HCT116 (cell line): ENCODE results near the gene PTCH2. TPM values are rescaled to one million over a fixed set of nuclear protein-coding genes. Genes with fewer than 3 reads are reported as not detected.

Source experiments
- ATAC-seq: fragments of 200-7000 bp; cut with Tn5 transposase; 2 replicates; pipeline ENCODE4 v1.9.1; 2020; ENCODE audit warnings: mild to moderate bottlenecking, moderate library complexity
- BruUV-seq: library from RNA; stranded (reverse); fragments of 400-500 nt; replicated peaks from 2 replicates; lab custom pipeline; 2021; lab: Mats Ljungman, UMichigan
- CTCF ChIA-PET: fragments of 300-600 bp; sonication (Branson Sonifier 250); formaldehyde crosslinking; loops from one replicate; lab custom pipeline; 2021; ENCODE audit warnings: antibody characterized with exemption; lab: Charles Lee
- POLR2A ChIA-PET: fragments of 300-600, 350-600 bp; sonication (Branson Sonifier 250); formaldehyde crosslinking; loops from one replicate; lab custom pipeline; 2021; ENCODE audit warnings: antibody characterized with exemption; lab: Charles Lee
- RAD21 ChIA-PET, 2 experiments: fragments of 300-600 bp; sonication (Branson Sonifier 250); formaldehyde crosslinking; loops; one replicate each; lab custom pipeline; 2023; ENCODE audit warnings: low total read pairs in 2 of 2; ENCODE audit not compliant: uncharacterized antibody in 2 of 2, unreplicated experiment in 2 of 2, low non-redundant PET in 1 of 2; lab: Charles Lee
- DNase-seq: peaks from one replicate; pipeline ENCODE4 v3.0.0-alpha.2; 2010; ENCODE audit warnings: low read depth, low spot score
- H2AFZ ChIP-seq: fragments of 200-600 bp; shearing (Covaris generic), sonication (generic); 2 replicates; pipeline ENCODE4 v1.6.1; 2017; ENCODE audit warnings: low read depth, mixed run types, mixed read lengths, antibody characterized with exemption, low read length; ENCODE audit not compliant: poor library complexity, severe bottlenecking
- H3K27ac ChIP-seq: 2 replicates; pipeline ENCODE4 v1.5.1; 2012; ENCODE audit warnings: low read depth, low read length
- H3K27me3 ChIP-seq: fragments of 200-600 bp; sonication (generic); 2 replicates; pipeline ENCODE4 v1.6.1; 2016; ENCODE audit warnings: mixed run types, low read length, mixed read lengths; ENCODE audit not compliant: insufficient read depth
- H3K36me3 ChIP-seq, 2 experiments: fragments of 200-500 bp in 1 of 2; fragments of 200-600 bp in 1 of 2; sonication (Bioruptor generic) in 1 of 2; sonication (generic) in 1 of 2; 2 replicates each; pipeline versions ENCODE4 v1.5.1 to v1.6.1; 2014 to 2016; ENCODE audit warnings: low read length in 2 of 2, inconsistent platforms in 1 of 2, mixed read lengths in 1 of 2, mixed run types in 1 of 2; ENCODE audit not compliant: insufficient read depth in 2 of 2, control insufficient read depth in 1 of 2
- H3K4me1 ChIP-seq, 2 experiments: fragments of 200-600 bp in 1 of 2; sonication (generic) in 1 of 2; 2 replicates each; pipeline versions ENCODE4 v1.5.1 to v1.6.1; 2012 to 2017; ENCODE audit warnings: low read length in 2 of 2, inconsistent platforms in 1 of 2, mild to moderate bottlenecking in 1 of 2, mixed read lengths in 1 of 2, mixed run types in 1 of 2, moderate library complexity in 1 of 2; ENCODE audit not compliant: insufficient read depth in 2 of 2, control insufficient read depth in 1 of 2
- H3K4me2 ChIP-seq: fragments of 200-600 bp; sonication (generic); 2 replicates; pipeline ENCODE4 v1.6.1; 2017; ENCODE audit warnings: mixed run types, low read length, mixed read lengths
- H3K4me3 ChIP-seq, 2 experiments: fragments of 200-600 bp in 1 of 2; sonication (generic) in 1 of 2; replicated peaks in 1 of 2; 2 replicates each; pipeline ENCODE4 v1.5.1; 2011 to 2016; ENCODE audit warnings: low read length in 2 of 2, control low read depth in 1 of 2, low read depth in 1 of 2, mild to moderate bottlenecking in 1 of 2, mixed read lengths in 1 of 2, mixed run types in 1 of 2
- H3K79me2 ChIP-seq: fragments of 200-600 bp; sonication (generic); 2 replicates; pipeline ENCODE4 v1.6.1; 2017; ENCODE audit warnings: mild to moderate bottlenecking, mixed run types, low read length, moderate library complexity, mixed read lengths; ENCODE audit not compliant: insufficient read depth
- H3K9ac ChIP-seq: fragments of 200-600 bp; sonication (generic); 2 replicates; pipeline ENCODE4 v1.6.1; 2016; ENCODE audit warnings: low read length, mixed read lengths
- H3K9me2 ChIP-seq: fragments of 200-600 bp; sonication (generic), shearing (Covaris generic); 2 replicates; pipeline ENCODE4 v1.6.1; 2017; ENCODE audit warnings: mixed run types, mild to moderate bottlenecking, moderate library complexity; ENCODE audit not compliant: insufficient read depth
- H3K9me3 ChIP-seq, 2 experiments: fragments of 200-500 bp in 1 of 2; fragments of 200-600 bp in 1 of 2; sonication (Bioruptor generic) in 1 of 2; sonication (generic) in 1 of 2; 2 replicates each; pipeline ENCODE4 v1.6.1; 2014 to 2017; ENCODE audit warnings: low read length in 2 of 2, mixed read lengths in 2 of 2, inconsistent platforms in 1 of 2, low read depth in 1 of 2, mild to moderate bottlenecking in 1 of 2, mixed run types in 1 of 2, moderate library complexity in 1 of 2; ENCODE audit not compliant: control insufficient read depth in 1 of 2, insufficient read depth in 1 of 2
- H4K20me1 ChIP-seq: fragments of 200-600 bp; sonication (generic), shearing (Covaris generic); 2 replicates; pipeline ENCODE4 v1.6.1; 2017; ENCODE audit warnings: mixed run types, mild to moderate bottlenecking, moderate library complexity; ENCODE audit not compliant: insufficient read depth
- CBX3 ChIP-seq: IDR thresholded peaks from 2 replicates; pipeline ENCODE4 v1.6.1; 2012; ENCODE audit warnings: low read depth
- EGR1 ChIP-seq: IDR thresholded peaks from 2 replicates; pipeline ENCODE4 v1.6.1; 2012; ENCODE audit warnings: low read depth
- ELF1 ChIP-seq: IDR thresholded peaks from 2 replicates; pipeline ENCODE4 v1.6.1; 2012; ENCODE audit warnings: low read depth, borderline replicate concordance
- EZH2 ChIP-seq: fragments of 200-600 bp; sonication (generic); IDR thresholded peaks from 2 replicates; pipeline ENCODE4 v1.6.1; 2017; ENCODE audit warnings: antibody characterized with exemption, mixed run types
- EZH2phosphoT487 ChIP-seq: fragments of 200-600 bp; IDR thresholded peaks from 2 replicates; pipeline ENCODE4 v1.6.1; 2018; ENCODE audit warnings: antibody characterized with exemption, borderline replicate concordance
- JUND ChIP-seq: IDR thresholded peaks from 2 replicates; pipeline ENCODE4 v1.6.1; 2012
- POLR2A ChIP-seq: IDR thresholded peaks from 2 replicates; pipeline ENCODE4 v1.7.0; 2011; ENCODE audit warnings: borderline replicate concordance; ENCODE audit not compliant: insufficient read depth, insufficient read length; ENCODE audit errors: extremely low read depth
- RAD21 ChIP-seq: IDR thresholded peaks from 2 replicates; pipeline ENCODE4 v1.6.1; 2012; ENCODE audit warnings: low read depth, mild to moderate bottlenecking
- SIN3A ChIP-seq: IDR thresholded peaks from 2 replicates; pipeline ENCODE4 v1.6.1; 2012; ENCODE audit warnings: low read depth
- SP1 ChIP-seq: IDR thresholded peaks from 2 replicates; pipeline ENCODE4 v1.6.1; 2012; ENCODE audit warnings: low read depth
- SRF ChIP-seq: IDR thresholded peaks from 2 replicates; pipeline ENCODE4 v1.6.1; 2012; ENCODE audit warnings: low read depth
- TCF7L2 ChIP-seq: IDR thresholded peaks from 2 replicates; pipeline ENCODE4 v1.7.0; 2011; ENCODE audit warnings: borderline replicate concordance, inconsistent platforms; ENCODE audit not compliant: insufficient read depth, insufficient read length; ENCODE audit errors: extremely low read depth
- YY1 ChIP-seq: IDR thresholded peaks from 2 replicates; pipeline ENCODE4 v1.6.1; 2011; ENCODE audit warnings: low read length, low read depth, moderate library complexity, mild to moderate bottlenecking; ENCODE audit not compliant: insufficient replicate concordance; ENCODE audit errors: extremely low read depth
- ZNF274 ChIP-seq: fragments of 200-500 bp; sonication (Bioruptor generic); IDR thresholded peaks from 2 replicates; pipeline ENCODE4 v1.6.1; 2014; ENCODE audit warnings: mild to moderate bottlenecking, low read depth, low read length, inconsistent platforms
- intact Hi-C: fragments of 100-400 bp; cut with micrococcal nuclease; formaldehyde crosslinking; loops from 2 replicates; pipeline ENCODE4 v1.10.0; 2022
- total RNA-seq: library from RNA; stranded (reverse); gene quantifications from one replicate; pipeline ENCODE4 v1.2.1, GENCODE V29; 2021; ENCODE audit not compliant: unreplicated experiment
- TF ChIP-seq, protein P1 (sequence below): IDR thresholded peaks from 2 replicates; pipeline ENCODE4 v1.6.1; 2012
- TF ChIP-seq, protein P2 (sequence below), 3 experiments: fragments of 200-600 bp in 1 of 3; sonication (generic) in 1 of 3; IDR thresholded peaks in 2 of 3; conservative IDR thresholded peaks in 1 of 3; 2 replicates each; pipeline ENCODE4 v1.5.1; 2012 to 2017; ENCODE audit warnings: low read depth in 2 of 3, low read length in 2 of 3, antibody characterized with exemption in 1 of 3, borderline replicate concordance in 1 of 3, control low read depth in 1 of 3, mild to moderate bottlenecking in 1 of 3, mixed read lengths in 1 of 3, mixed run types in 1 of 3, moderate library complexity in 1 of 3; ENCODE audit not compliant: insufficient read depth in 1 of 3
- TF ChIP-seq, protein P3 (sequence below): IDR thresholded peaks from 2 replicates; pipeline ENCODE4 v1.6.1; 2012

PTCH2 gene
- total RNA-seq, 1 experiment from 2014 or later = 1.3 TPM

DNA sequence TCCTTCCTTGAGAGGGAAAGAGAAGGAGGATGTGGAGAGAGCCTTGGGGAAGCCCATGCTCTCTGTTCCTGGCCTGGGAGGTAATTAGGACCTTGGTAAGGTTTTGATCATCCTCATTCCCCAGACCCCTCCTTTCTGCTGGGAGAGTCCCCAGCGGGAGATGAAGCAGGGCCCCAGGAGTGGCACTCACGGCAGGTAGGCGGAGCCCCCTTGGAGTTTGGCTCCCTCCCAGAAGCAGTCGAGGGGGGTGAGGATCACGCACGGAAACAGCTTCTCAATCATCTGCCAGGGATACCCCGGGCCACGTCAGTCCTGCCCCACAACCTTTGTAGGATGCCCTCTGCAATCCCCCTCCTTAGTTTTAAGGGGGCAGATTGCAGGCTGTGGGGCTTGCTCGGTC is 11.5 kb downstream of the PTCH2 start:
- POLR2A ChIA-PET = interaction anchor here (3.3 kb wide), 1 partner anchor 13 kb away, joined by 18 read pairs; no protein-coding TSS in a partner anchor
- CTCF ChIA-PET = no interaction called here

More for the DNA sequence above, 11.5 kb downstream of the PTCH2 start:
- Histone ChIP-seq H3K27me3 (no peaks in the 10 kb centered on the region), H3K36me3 (no peaks in the 10 kb centered on the region), H3K9me2 (no peaks in the 10 kb centered on the region), H3K27ac (no peak overlapping the region), H3K79me2 (no peaks in the 10 kb centered on the region), H2AFZ (no peak overlapping the region), H3K4me2 (no peak overlapping the region), H3K4me1 (peaks cover 0 to 10% of the 10 kb centered on the region in 2 experiments; a peak in 1 of 4 replicates), H3K9ac (no peak overlapping the region), H3K9me3 (no peaks in the 10 kb centered on the region), H3K4me3 (no peak overlapping the region), H4K20me1 (no peaks in the 10 kb centered on the region)
- ATAC-seq = no peak
- RAD21 ChIA-PET = no interaction called here
- intact Hi-C loops = no loop called here
- TF ChIP-seq YY1 (no peak), TCF7L2 (no peak), ZNF274 (no peak), RAD21 (no peak), EZH2 (no peak), ELF1 (no peak), CBX3 (no peak), SIN3A (no peak), JUND (no peak), POLR2A (no peak), SP1 (no peak), EZH2phosphoT487 (no peak), EGR1 (no peak), SRF (no peak)
- TF ChIP-seq, protein P1, sequence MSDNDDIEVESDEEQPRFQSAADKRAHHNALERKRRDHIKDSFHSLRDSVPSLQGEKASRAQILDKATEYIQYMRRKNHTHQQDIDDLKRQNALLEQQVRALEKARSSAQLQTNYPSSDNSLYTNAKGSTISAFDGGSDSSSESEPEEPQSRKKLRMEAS = no peak
- TF ChIP-seq, protein P2, sequence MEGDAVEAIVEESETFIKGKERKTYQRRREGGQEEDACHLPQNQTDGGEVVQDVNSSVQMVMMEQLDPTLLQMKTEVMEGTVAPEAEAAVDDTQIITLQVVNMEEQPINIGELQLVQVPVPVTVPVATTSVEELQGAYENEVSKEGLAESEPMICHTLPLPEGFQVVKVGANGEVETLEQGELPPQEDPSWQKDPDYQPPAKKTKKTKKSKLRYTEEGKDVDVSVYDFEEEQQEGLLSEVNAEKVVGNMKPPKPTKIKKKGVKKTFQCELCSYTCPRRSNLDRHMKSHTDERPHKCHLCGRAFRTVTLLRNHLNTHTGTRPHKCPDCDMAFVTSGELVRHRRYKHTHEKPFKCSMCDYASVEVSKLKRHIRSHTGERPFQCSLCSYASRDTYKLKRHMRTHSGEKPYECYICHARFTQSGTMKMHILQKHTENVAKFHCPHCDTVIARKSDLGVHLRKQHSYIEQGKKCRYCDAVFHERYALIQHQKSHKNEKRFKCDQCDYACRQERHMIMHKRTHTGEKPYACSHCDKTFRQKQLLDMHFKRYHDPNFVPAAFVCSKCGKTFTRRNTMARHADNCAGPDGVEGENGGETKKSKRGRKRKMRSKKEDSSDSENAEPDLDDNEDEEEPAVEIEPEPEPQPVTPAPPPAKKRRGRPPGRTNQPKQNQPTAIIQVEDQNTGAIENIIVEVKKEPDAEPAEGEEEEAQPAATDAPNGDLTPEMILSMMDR (IDR thresholded peaks at IDR 0.05 in 2 of 3, conservative IDR thresholded peaks at IDR 0.05 in 1 of 3; ENCODE audit: borderline replicate concordance in 1 of 3, insufficient read depth in 1 of 3, low read depth in 2 of 3, low read length in 2 of 3) = no peak
- TF ChIP-seq, protein P3, sequence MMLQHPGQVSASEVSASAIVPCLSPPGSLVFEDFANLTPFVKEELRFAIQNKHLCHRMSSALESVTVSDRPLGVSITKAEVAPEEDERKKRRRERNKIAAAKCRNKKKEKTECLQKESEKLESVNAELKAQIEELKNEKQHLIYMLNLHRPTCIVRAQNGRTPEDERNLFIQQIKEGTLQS = no peak
- no peak for DNase-seq
- no TSS peak for BruUV-seq
